ENCODE measurements around the gene NTSR1.
A peak's percentile ranks its signal among the peaks of the same experiment; 100 is the strongest.

NTSR1 gene

GRCh38 chr20:62674370-62674769 is 34.3 kb upstream of the NTSR1 start:
- no peaks in the 10 kb centered on the region for H3K27me3 ChIP-seq (ENCODE audit: insufficient read depth, poor library complexity, severe bottlenecking)
- no peak for DNase-seq (ENCODE audit: low read depth in 1 of 2, low spot score in 1 of 2)
- no peak overlapping the region for H3K4me3 ChIP-seq (replicated peaks; ENCODE audit: insufficient read depth, low read length)
- TF ChIP-seq CTCF (IDR thresholded peaks at IDR 0.05; ENCODE audit: insufficient read depth, low read length) (no peak), SPI1 (IDR thresholded peaks at IDR 0.05; ENCODE audit: borderline replicate concordance, low read depth) (no peak), GABPA (IDR thresholded peaks at IDR 0.05; ENCODE audit: low read depth) (no peak), REST (IDR thresholded peaks at IDR 0.05; ENCODE audit: insufficient replicate concordance, low read depth) (no peak), POLR2AphosphoS5 (IDR thresholded peaks at IDR 0.05; ENCODE audit: low read depth) (no peak)
- H3K27ac ChIP-seq (replicated peaks): peak overlapping the region; percentile 74; the same call in 1 of the 2 replicates

- H3K27me3 ChIP-seq (ENCODE audit: insufficient read depth, poor library complexity, severe bottlenecking): no peaks in the 10 kb centered on the region
- H3K27ac ChIP-seq (replicated peaks): peak overlapping the region; percentile 74
- no peak overlapping the region for H3K4me3 ChIP-seq (replicated peaks; ENCODE audit: insufficient read depth, low read length)
- DNase-seq (ENCODE audit: low read depth in 1 of 2, low spot score in 1 of 2): peak; percentile 84 to 85
- TF ChIP-seq SPI1 (IDR thresholded peaks at IDR 0.05; ENCODE audit: borderline replicate concordance, low read depth): peak; percentile 36; the same call in 1 of the 2 replicates
- TF ChIP-seq REST (IDR thresholded peaks at IDR 0.05; ENCODE audit: insufficient replicate concordance, low read depth): no peak
- no peak for TF ChIP-seq GABPA (IDR thresholded peaks at IDR 0.05; ENCODE audit: low read depth)
- TF ChIP-seq POLR2AphosphoS5 (IDR thresholded peaks at IDR 0.05; ENCODE audit: low read depth): peak; percentile 73
- TF ChIP-seq CTCF (IDR thresholded peaks at IDR 0.05; ENCODE audit: insufficient read depth, low read length): no peak
Measured at GRCh38 chr20:62675156-62675876, 33.3 kb upstream of the NTSR1 start.

- Histone ChIP-seq H3K27ac (replicated peaks) (peak overlapping the region; percentile 74), H3K4me3 (replicated peaks; ENCODE audit: insufficient read depth, low read length) (no peak overlapping the region), H3K27me3 (ENCODE audit: insufficient read depth, poor library complexity, severe bottlenecking) (no peaks in the 10 kb centered on the region)
- TF ChIP-seq GABPA (IDR thresholded peaks at IDR 0.05; ENCODE audit: low read depth) (no peak), SPI1 (IDR thresholded peaks at IDR 0.05; ENCODE audit: borderline replicate concordance, low read depth) (peak; percentile 75)
- DNase-seq (ENCODE audit: low read depth in 1 of 2, low spot score in 1 of 2): peak in 1 of 2 experiments; percentile 31
Measured at GRCh38 chr20:62675877-62676260, 32.8 kb upstream of the NTSR1 start.

- TF ChIP-seq REST (IDR thresholded peaks at IDR 0.05; ENCODE audit: insufficient replicate concordance, low read depth) (no peak), CTCF (IDR thresholded peaks at IDR 0.05; ENCODE audit: insufficient read depth, low read length) (no peak), SPI1 (IDR thresholded peaks at IDR 0.05; ENCODE audit: borderline replicate concordance, low read depth) (no peak), POLR2AphosphoS5 (IDR thresholded peaks at IDR 0.05; ENCODE audit: low read depth) (0 out of 2 replicates have a peak, but pooled peaks have one; percentile 27)
- H3K27me3 ChIP-seq (ENCODE audit: insufficient read depth, poor library complexity, severe bottlenecking): no peaks in the 10 kb centered on the region
- H3K4me3 ChIP-seq (replicated peaks; ENCODE audit: insufficient read depth, low read length): no peak overlapping the region
- H3K27ac ChIP-seq (replicated peaks): peak overlapping the region; percentile 74
- peak; percentile 75 to 76 for DNase-seq (ENCODE audit: low read depth in 1 of 2, low spot score in 1 of 2)
Measured at GRCh38 chr20:62676976-62677375, 31.7 kb upstream of the NTSR1 start.
